Progenitor cell of endocrine pancreas (in vitro differentiated cells): Measurements from ENCODE around the gene SLC29A3. TPM values are rescaled to one million over a fixed set of nuclear protein-coding genes. Genes with fewer than 3 reads are reported as not detected.

Experiments
- DNase-seq: peaks from one replicate; pipeline ENCODE4 v3.0.0; 2021; ENCODE audit warnings: low spot score; ENCODE audit not compliant: unreplicated experiment
- H3K27ac Mint-ChIP-seq: 2 replicates; pipeline ENCODE4 v1.8.0; 2021; ENCODE audit warnings: mild to moderate bottlenecking, moderate library complexity, mixed read lengths
- H3K27me3 Mint-ChIP-seq: 2 replicates; pipeline ENCODE4 v1.8.0; 2021; ENCODE audit warnings: mixed read lengths
- H3K36me3 Mint-ChIP-seq: 2 replicates; pipeline ENCODE4 v1.8.0; 2022; ENCODE audit warnings: mixed read lengths; ENCODE audit not compliant: insufficient read depth
- H3K4me1 Mint-ChIP-seq: 2 replicates; pipeline ENCODE4 v1.8.0; 2021; ENCODE audit warnings: low read depth, mixed read lengths
- H3K4me3 Mint-ChIP-seq: 2 replicates; pipeline ENCODE4 v1.8.0; 2021; ENCODE audit warnings: low read depth, mild to moderate bottlenecking, moderate library complexity, mixed read lengths
- H3K9me3 Mint-ChIP-seq: 2 replicates; pipeline ENCODE4 v1.8.0; 2021; ENCODE audit warnings: low read depth, mixed read lengths
- CTCF ChIP-seq: fragments of 200-600 bp; sonication (generic); IDR thresholded peaks from one replicate; pipeline ENCODE4 v1.5.0; 2021; ENCODE audit warnings: antibody characterized with exemption, mild to moderate bottlenecking; ENCODE audit not compliant: unreplicated experiment
- total RNA-seq: library from RNA; stranded (reverse); gene quantifications from 2 replicates; pipeline ENCODE4 v1.2.1, GENCODE V29; 2021

The SLC29A3 gene
- total RNA-seq, 1 donor from 2014 or later, result 13.7 TPM

- H3K27me3 Mint-ChIP-seq, result no peaks in the 10 kb centered on the region
- no peak overlapping the region for H3K4me3 Mint-ChIP-seq
- H3K36me3 Mint-ChIP-seq, result no peaks in the 10 kb centered on the region
- H3K9me3 Mint-ChIP-seq, result no peaks in the 10 kb centered on the region
- no peak for DNase-seq
- no peak for TF ChIP-seq CTCF
- peaks cover 2% of the 10 kb centered on the region for H3K4me1 Mint-ChIP-seq
- no peak overlapping the region for H3K27ac Mint-ChIP-seq
Measured at GRCh38 chr10:71297343-71297742, 21.7 kb upstream of the SLC29A3 start.

- DNase-seq, result no peak
- Mint-ChIP-seq H3K27me3 (no peaks in the 10 kb centered on the region), H3K9me3 (no peaks in the 10 kb centered on the region), H3K27ac (peak overlapping the region; percentile 3), H3K36me3 (no peaks in the 10 kb centered on the region), H3K4me1 (peaks cover 2% of the 10 kb centered on the region), H3K4me3 (no peak overlapping the region)
- TF ChIP-seq CTCF, result no peak
Measured at GRCh38 chr10:71299071-71299785, 19.8 kb upstream of the SLC29A3 start.

- DNase-seq, result no peak
- no peaks in the 10 kb centered on the region for H3K27me3 Mint-ChIP-seq
- no peak overlapping the region for H3K4me3 Mint-ChIP-seq
Measured at GRCh38 chr10:71300555-71301370, 18.3 kb upstream of the SLC29A3 start.

GRCh38 chr10:71301371-71301916 is 17.6 kb upstream of the SLC29A3 start:
- Mint-ChIP-seq H3K27ac (no peak overlapping the region), H3K4me1 (peaks cover 2% of the 10 kb centered on the region), H3K27me3 (no peaks in the 10 kb centered on the region), H3K36me3 (no peaks in the 10 kb centered on the region), H3K9me3 (no peaks in the 10 kb centered on the region), H3K4me3 (no peak overlapping the region)
- no peak for TF ChIP-seq CTCF
- no peak for DNase-seq

More at GRCh38 chr10:71300555-71301370, 18.3 kb upstream of the SLC29A3 start:
- no peak overlapping the region for H3K27ac Mint-ChIP-seq
- H3K4me1 Mint-ChIP-seq, result peaks cover 2% of the 10 kb centered on the region
- H3K36me3 Mint-ChIP-seq, result no peaks in the 10 kb centered on the region
- TF ChIP-seq CTCF, result no peak
- H3K9me3 Mint-ChIP-seq, result no peaks in the 10 kb centered on the region

GRCh38 chr10:71302451-71302850 is 16.6 kb upstream of the SLC29A3 start:
- peak overlapping the region; percentile 81 for H3K27ac Mint-ChIP-seq
- peaks cover 10% of the 10 kb centered on the region for H3K4me1 Mint-ChIP-seq
- H3K27me3 Mint-ChIP-seq, result no peaks in the 10 kb centered on the region
- DNase-seq, result no peak
- H3K36me3 Mint-ChIP-seq, result no peaks in the 10 kb centered on the region
- H3K9me3 Mint-ChIP-seq, result no peaks in the 10 kb centered on the region
- H3K4me3 Mint-ChIP-seq, result no peak overlapping the region
- no peak for TF ChIP-seq CTCF
